Measurements from ENCODE around the gene LCP2.

Gene LCP2

DNA sequence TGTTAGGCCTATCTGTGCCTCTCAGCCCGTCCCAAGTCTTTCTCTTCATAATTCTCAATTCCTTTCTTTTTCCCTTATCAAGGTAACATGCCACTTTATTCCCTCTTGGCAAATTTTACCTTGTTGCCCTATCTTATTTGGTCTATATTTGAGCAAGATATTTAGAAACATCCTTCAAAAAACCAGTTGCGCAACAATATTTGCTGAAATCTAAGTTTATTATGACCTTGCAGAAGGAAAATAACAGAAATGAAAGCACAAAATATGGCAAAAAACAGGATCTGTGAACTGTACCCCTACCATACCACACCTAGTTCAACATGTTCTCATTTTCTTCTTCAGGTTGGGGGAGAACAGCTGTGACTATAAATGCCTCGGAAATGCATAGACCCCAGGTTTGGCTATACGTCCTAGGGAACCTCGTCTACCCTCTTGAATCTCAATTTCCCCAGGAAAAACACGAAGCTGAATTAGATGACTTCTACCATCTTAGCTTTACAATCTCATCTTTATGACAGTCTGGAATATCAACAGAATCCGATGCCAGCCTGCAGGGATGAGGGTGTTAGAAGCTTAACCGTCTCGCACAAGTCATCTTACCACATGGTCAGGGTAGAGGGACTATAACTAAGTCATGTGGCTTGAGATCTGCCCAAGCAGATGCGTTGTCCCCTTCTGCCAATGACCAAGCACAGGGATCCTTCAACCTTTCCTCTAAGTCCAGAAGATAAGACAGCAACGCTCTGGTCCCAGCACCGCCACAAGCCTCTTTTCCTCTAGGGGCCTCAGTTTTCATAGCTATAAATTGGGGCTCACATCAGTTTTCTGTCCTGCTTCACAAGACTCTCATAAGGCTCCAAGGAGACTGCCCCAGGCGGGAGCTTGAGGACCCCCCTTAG is 1.3 kb downstream of the LCP2 start:
- DNase-seq (ENCODE audit: low read depth), result peak; percentile 44

DNA sequence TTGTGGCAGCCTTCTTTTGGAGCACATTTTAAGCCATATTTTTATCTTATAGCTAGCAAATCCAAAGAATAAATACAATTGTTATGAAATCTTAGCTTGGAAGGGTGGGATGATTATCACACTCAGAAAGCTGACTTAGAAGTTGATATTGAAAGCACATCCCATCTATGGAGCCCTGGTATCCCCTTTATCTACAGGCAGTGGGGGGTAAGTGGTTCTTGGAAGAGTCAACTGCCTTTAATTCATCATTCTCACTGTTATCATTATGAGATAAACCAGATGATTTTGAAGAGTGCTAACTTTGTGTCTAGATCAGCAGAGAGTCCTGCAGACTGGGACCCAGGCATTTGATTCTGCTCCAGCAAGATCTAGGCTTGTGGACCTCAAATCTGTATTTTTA is 3.0 kb downstream of the LCP2 start:
- no peak for TF ChIP-seq MAX (IDR thresholded peaks at IDR 0.05; ENCODE audit: low read depth, low read length)
- TF ChIP-seq MYC (IDR thresholded peaks at IDR 0.05; ENCODE audit: low read depth, low read length), result no peak
- no peak for TF ChIP-seq POLR2A (IDR thresholded peaks at IDR 0.05; ENCODE audit: extremely low read depth, insufficient read length)
- TF ChIP-seq, protein P1, sequence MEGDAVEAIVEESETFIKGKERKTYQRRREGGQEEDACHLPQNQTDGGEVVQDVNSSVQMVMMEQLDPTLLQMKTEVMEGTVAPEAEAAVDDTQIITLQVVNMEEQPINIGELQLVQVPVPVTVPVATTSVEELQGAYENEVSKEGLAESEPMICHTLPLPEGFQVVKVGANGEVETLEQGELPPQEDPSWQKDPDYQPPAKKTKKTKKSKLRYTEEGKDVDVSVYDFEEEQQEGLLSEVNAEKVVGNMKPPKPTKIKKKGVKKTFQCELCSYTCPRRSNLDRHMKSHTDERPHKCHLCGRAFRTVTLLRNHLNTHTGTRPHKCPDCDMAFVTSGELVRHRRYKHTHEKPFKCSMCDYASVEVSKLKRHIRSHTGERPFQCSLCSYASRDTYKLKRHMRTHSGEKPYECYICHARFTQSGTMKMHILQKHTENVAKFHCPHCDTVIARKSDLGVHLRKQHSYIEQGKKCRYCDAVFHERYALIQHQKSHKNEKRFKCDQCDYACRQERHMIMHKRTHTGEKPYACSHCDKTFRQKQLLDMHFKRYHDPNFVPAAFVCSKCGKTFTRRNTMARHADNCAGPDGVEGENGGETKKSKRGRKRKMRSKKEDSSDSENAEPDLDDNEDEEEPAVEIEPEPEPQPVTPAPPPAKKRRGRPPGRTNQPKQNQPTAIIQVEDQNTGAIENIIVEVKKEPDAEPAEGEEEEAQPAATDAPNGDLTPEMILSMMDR (IDR thresholded peaks at IDR 0.05; ENCODE audit: low read depth, low read length), result no peak
- DNase-seq (ENCODE audit: low read depth), result no peak
- H3K4me3 ChIP-seq (ENCODE audit: low read depth, low read length), result peak overlapping the region; percentile 93

More for the DNA sequence above, 1.3 kb downstream of the LCP2 start:
- TF ChIP-seq MYC (IDR thresholded peaks at IDR 0.05; ENCODE audit: low read depth, low read length) (peak; percentile 70), MAX (IDR thresholded peaks at IDR 0.05; ENCODE audit: low read depth, low read length) (peak; percentile 89)
- TF ChIP-seq, protein P1 (IDR thresholded peaks at IDR 0.05; ENCODE audit: low read depth, low read length), result no peak
- peak overlapping the region; percentile 93 for H3K4me3 ChIP-seq (ENCODE audit: low read depth, low read length)

- peak overlapping the region; percentile 93 for H3K4me3 ChIP-seq (ENCODE audit: low read depth, low read length)
- TF ChIP-seq POLR2A (IDR thresholded peaks at IDR 0.05; ENCODE audit: extremely low read depth, insufficient read length), result no peak
- TF ChIP-seq, protein P1 (IDR thresholded peaks at IDR 0.05; ENCODE audit: low read depth, low read length), result no peak
- no peak for TF ChIP-seq MYC (IDR thresholded peaks at IDR 0.05; ENCODE audit: low read depth, low read length)
- TF ChIP-seq MAX (IDR thresholded peaks at IDR 0.05; ENCODE audit: low read depth, low read length), result no peak
- no peak for DNase-seq (ENCODE audit: low read depth)
Observed at GRCh38 chr5:170294057-170294456, 3.5 kb downstream of the LCP2 start.

DNA sequence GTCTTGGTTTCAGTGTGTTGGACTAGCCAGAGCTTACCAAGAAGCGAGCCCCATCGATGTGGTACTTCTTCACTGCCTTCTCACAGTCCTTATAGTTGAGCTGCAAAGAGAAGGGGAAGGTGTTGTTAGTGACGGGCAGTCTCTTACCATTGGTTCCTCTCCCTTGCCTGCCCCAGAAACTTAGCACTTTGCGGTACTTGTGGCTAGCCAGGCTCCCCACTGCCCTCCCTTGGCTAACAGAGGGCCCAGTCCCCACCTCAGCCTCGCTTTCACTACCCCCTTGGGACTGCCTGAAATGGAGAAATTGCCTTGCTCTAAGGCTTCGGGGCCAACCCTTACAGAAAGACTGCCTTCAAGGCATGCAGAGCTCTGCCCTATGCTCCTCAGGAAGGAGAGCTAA is 4.3 kb downstream of the LCP2 start:
- H3K4me3 ChIP-seq (ENCODE audit: low read depth, low read length), result no peak overlapping the region
- DNase-seq (ENCODE audit: low read depth), result peak; percentile 100
- no peak for TF ChIP-seq POLR2A (IDR thresholded peaks at IDR 0.05; ENCODE audit: extremely low read depth, insufficient read length)
- peak; percentile 88 for TF ChIP-seq MYC (IDR thresholded peaks at IDR 0.05; ENCODE audit: low read depth, low read length)
- peak; percentile 76 for TF ChIP-seq MAX (IDR thresholded peaks at IDR 0.05; ENCODE audit: low read depth, low read length)

DNA sequence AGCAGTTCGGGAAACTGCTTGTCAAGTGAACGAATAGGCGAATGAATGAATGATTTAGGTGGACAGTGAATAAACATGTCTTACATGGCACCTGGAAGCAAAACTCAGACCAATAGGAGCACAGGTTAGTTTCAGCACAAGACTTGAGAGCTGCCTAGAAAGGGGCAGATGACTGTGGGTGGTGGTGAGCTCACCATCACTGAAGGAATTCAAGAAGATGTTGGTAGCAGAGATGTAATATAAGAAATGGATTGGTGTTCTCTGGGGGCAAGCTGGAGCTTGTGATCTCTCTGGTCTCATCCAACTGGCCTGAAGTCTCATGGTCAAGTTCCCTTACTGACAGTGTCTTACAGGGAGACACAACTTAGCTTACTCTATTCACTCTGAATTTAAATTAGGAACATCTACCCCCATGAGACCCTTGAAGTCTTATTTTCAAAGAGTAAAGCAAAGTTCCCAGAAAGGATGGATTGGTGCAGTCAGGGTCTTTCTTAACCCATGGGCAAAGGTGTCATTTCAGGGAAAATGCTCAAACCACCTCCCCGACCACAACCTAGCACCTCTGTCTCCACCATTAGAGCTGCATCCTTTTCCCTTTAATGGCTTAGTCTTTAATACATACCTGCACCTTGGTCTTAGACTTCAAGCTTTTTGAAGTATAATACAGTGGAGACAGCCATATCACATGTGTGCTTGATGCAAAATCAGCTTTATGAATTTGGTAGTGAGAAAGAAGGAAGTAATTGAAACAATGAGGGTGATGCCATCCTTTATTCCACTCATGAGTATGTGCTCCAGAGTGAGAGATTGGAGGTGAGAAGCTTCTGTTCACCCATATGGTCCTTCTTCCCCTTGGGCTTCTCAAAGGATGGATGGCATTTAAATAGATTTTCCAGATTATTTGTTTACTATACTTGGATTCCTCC is 5.1 kb downstream of the LCP2 start:
- DNase-seq (ENCODE audit: low read depth), result no peak
- H3K4me3 ChIP-seq (ENCODE audit: low read depth, low read length), result no peak overlapping the region
- TF ChIP-seq MAX (IDR thresholded peaks at IDR 0.05; ENCODE audit: low read depth, low read length) (no peak), POLR2A (IDR thresholded peaks at IDR 0.05; ENCODE audit: extremely low read depth, insufficient read length) (no peak), MYC (IDR thresholded peaks at IDR 0.05; ENCODE audit: low read depth, low read length) (no peak)
- TF ChIP-seq, protein P1 (IDR thresholded peaks at IDR 0.05; ENCODE audit: low read depth, low read length), result no peak

Measured in NB4 (cell line).